GM18502 (cell line): ENCODE data around the gene AXIN1.
A peak's percentile ranks its signal among the peaks of the same experiment; 100 is the strongest.
"Not testable (repeated sequence)": the region's sequence is repeated elsewhere in the genome, so short reads cannot be mapped to it uniquely, and the experiment has no call there.

Source experiments
- ATAC-seq: cut with Tn5 transposase; IDR thresholded peaks from one replicate; pipeline ENCODE4 v1.9.1; 2021; ENCODE audit warnings: mild to moderate bottlenecking; ENCODE audit not compliant: unreplicated experiment, poor library complexity

The AXIN1 gene, protein sequence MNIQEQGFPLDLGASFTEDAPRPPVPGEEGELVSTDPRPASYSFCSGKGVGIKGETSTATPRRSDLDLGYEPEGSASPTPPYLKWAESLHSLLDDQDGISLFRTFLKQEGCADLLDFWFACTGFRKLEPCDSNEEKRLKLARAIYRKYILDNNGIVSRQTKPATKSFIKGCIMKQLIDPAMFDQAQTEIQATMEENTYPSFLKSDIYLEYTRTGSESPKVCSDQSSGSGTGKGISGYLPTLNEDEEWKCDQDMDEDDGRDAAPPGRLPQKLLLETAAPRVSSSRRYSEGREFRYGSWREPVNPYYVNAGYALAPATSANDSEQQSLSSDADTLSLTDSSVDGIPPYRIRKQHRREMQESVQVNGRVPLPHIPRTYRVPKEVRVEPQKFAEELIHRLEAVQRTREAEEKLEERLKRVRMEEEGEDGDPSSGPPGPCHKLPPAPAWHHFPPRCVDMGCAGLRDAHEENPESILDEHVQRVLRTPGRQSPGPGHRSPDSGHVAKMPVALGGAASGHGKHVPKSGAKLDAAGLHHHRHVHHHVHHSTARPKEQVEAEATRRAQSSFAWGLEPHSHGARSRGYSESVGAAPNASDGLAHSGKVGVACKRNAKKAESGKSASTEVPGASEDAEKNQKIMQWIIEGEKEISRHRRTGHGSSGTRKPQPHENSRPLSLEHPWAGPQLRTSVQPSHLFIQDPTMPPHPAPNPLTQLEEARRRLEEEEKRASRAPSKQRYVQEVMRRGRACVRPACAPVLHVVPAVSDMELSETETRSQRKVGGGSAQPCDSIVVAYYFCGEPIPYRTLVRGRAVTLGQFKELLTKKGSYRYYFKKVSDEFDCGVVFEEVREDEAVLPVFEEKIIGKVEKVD

DNA sequence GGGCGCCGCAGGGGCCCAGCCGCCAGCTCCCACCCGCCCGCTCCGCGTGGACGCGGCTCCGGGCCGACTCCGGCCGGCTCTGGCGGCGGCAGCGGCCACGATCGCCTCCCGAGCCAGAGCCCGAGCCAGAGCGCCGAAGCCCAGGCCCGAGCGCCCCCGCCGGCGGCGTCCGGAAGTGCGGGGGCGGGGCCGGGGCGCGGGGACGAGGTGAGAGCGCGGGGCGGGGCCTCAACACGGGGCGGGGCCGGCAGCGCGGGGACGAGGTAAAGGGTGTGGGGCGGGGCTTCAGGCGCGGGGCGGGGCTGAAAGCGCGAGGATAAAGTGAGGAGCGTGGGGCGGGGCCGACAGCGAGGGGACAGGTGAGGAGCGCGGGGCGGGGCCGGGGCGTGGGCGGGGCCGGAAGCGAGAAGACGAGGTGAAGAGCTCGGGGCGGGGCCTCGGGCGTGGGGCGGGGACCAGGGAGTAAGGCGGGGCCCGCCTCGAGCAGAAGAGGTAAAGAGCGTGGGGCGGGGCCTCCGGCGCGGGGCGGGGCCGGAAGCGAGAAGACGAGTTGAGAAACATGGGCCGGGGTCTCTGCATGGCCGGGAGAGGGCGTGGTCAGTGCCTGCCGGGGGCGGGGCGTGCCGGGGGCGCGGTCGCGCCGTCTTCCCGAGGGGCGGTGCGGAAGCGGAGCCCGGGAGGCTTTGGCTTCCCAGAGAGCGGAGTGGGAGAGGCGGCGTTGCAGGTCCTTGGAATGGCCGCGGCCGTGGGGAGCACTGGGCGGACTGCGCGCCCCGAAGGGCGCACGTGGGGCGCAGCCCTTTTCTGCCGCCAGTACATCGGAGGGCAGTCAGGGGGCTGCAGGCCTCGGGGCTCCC is at the start of gene AXIN1:
AXIN1 (minus strand) TSS at position 177 of the 857 bp plus-strand sequence. CDS start 5,698 bp downstream, outside the sequence.
- ATAC-seq: peak; percentile 64

DNA sequence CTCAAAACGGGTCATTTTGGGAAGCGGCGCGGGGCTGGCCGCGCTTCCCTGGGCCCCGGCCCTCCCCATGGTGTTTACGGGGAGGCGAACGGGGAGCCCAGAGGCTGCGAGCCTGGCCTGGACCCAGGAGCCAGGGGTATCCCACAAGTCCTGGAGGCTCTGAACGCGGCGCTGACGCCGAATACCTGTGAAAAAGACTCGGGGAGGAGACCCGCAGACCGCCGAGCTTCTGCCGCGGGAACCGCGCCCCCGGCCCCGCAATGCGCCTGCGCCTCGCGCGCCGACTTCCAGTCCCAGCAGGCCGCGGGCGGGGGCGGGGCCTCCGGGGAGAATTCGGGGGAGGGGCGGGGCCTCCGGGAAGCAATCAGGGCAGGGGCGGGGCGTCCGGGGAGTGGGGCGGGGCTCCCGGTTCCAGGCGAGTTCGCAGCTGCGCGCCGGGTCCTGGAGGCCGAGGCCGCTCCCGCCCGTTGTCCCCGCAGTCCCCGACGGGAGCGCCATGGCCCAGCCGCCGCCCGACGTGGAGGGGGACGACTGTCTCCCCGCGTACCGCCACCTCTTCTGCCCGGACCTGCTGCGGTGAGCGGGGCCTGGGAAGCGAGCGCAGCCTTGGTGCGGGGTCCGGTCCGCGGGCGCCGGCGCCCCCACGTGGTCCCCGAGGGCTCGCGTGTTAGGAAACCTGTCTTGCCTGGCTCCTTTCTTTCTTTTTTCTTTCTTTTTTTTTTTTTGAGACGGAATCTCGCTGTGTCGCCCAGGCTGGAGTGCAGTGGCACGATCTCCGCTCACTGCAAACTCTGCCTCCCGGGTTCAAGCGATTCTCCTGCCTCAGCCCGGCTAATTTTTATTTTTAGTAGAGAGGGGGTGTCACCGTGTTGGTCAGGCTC is 49.2 kb upstream of the AXIN1 start, which contains the start of gene DECR2:
DECR2 (plus strand) TSS at position 418 of the 881 bp plus-strand sequence; CDS start at position 497, 79 bp downstream.
- ATAC-seq: peak; percentile 63

DNA sequence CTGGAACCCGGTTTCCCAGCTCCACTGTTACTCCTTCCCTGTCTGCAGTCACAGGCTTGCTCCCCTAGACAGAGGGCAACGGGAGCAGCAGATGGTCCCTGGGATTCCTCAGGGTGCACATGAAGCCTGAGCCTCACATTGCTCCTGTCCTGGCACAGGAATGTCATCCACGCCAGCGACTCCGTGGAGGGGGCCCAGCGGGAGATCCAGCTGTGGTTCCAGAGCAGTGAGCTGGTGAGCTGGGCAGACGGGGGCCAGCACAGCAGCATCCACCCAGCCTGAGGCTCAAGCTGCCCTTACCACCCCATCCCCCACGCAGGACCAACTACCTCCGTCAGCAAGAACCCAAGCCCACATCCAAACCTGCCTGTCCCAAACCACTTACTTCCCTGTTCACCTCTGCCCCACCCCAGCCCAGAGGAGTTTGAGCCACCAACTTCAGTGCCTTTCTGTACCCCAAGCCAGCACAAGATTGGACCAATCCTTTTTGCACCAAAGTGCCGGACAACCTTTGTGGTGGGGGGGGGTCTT is 47.6 kb upstream of the AXIN1 start:
- no peak for ATAC-seq

DNA sequence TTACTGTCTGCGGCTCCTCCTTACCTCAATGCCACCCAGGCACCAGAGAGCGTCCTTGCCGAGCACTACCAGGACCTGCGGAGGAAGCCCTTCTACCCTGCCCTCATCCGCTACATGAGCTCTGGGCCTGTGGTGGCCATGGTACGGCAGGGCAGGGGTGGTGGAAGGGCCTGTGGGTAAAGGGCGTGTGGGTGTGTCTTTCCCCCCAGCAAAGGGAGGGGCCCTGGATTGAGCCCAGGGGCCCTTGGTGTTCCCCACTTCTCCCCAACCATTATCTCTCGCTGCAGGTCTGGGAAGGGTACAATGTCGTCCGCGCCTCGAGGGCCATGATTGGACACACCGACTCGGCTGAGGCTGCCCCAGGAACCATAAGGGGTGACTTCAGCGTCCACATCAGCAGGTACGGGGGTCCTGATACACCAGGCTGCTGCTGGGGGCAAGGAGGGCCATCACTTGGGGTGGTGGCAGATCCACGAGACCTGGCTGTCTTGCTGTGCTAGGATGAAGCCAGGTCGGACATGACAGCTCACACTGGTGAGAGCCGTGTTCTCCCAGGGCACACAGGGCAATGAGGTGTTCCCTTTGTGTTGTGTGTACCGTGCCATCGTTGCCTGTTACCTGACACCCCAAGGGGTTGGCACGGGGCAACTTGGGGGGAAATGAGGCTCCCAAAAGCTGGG is 47.0 kb upstream of the AXIN1 start:
- no peak for ATAC-seq

DNA sequence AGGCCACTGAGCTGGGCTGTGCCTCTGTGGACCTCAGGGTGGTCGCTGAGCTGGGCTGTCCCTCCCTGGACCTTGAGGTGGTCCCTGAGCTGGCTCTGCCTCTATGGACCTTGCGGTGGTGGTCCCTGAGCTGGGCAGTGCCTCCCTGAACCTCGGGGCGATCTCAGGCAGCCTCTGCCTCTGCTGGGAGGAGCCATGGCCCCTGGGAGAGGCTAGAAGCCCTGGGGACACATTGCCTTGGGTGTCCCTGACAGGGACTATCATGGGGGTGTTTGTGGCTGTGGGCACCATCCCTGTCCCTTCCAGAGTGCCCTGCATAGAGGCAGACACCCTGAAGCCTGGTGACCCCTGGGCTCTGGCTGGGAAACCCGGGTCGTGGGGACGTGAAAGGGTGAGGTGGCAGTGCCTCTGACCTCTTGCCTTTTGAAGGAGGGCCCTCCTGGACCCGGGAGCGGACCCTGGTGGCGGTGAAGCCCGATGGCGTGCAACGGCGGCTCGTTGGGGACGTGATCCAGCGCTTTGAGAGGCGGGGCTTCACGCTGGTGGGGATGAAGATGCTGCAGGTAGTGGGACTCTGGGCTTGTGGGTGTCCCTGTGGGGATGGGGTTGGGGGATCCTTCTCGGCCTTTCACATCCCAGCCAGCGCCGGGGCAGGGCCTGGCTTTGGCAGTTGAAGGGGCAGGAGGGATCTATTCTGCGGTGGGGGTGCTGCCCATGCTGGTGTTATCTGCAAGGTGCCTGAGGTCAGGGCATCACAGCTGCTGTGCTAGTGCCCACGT is 46.2 kb upstream of the AXIN1 start:
- ATAC-seq: no peak

DNA sequence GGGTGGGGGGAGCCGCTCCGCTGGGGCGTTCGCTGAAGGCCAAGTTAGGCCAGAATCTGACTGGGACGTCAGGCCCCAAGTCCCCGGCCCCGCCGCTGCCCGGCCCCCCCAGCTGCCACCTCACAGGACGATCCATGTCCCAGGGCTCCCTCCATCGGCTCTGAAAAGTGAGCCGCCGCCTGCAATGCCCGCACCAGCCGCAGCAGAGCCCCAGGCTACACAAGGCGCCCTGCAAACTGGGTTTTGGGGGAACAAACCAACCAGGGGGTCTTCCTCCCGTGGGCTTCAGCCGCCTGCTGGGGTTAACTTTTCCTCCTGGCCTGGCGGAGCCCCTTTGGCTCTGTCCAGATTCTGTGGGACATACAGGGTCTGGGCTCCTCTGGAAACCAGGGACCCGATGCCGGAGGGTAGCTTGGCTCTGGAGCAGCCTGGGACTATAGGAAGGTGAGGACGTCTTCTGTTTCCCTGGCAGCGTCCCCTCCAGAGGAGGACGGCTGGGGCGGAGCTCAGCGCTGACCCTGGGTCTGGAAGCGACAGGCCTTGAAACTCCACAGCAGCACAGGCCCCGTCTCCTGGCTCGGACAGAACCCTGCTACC is 45.3 kb upstream of the AXIN1 start:
- no peak for ATAC-seq

DNA sequence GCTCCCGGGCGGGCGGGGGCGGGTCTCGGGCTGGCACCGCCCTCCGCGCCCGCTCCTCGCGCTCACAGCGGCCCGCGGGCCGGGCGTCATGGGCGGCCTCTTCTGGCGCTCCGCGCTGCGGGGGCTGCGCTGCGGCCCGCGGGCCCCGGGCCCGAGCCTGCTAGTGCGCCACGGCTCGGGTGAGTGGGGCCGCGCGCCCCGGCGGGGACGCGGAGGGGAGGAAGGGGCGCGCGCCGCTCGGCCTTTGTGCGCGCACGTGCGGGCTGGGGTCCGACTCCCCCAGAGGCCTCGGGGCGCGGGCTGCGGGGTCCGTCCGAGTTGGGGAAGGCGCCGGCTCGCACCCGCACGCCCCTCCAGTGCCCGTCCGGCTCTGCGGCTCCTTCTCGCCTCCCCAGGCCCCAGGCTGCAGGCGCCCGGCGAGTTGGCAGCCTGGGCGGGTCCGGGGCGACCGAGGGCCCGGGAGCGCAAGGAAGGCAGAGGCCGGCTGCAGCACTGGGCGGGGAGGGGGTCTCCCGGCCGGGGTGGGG is 44.7 kb upstream of the AXIN1 start, which contains the start of gene NME4:
NME4 (plus strand) TSS at position 65 of the 527 bp plus-strand sequence; CDS start at position 89, 24 bp downstream.
- ATAC-seq: no peak

DNA sequence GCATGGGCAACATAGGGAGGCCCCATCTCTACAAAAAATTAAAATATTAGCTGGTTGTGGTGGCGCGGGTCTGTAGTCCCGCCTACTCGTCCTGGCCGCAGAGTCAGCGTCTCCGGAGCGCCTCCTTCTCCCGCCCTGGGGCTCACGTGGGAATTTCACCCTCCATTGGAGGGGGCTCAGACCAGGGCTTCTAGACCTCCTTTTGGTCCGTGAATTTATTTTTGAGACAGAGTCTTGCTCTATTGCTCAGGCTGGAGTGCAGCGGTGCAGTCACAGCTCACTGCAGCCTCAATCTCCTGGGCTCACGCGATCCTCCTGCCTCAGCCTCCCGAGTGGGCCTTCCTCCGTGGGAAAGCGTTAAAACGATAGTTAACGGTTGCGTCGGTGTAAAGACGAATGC is 44.1 kb upstream of the AXIN1 start:
- no peak for ATAC-seq

DNA sequence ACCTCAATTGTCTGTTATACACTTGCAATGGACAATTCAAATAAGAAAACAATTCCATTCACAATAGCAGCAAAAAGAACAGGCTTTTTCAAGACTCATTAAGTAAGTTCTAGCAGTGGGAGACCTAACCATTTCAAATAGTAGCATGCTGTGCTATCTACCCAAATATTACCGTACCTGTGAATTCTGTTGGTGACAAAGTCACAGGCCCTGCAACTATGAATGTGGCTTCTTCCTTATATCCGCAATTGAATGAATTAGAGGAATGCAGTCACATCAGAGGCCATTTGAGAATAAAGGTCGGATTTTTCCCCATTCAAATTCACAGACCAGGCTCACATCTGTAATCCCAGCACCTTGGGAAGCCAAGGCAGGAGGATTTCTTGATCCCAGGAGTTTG is 43.7 kb upstream of the AXIN1 start:
- no peak for ATAC-seq

DNA sequence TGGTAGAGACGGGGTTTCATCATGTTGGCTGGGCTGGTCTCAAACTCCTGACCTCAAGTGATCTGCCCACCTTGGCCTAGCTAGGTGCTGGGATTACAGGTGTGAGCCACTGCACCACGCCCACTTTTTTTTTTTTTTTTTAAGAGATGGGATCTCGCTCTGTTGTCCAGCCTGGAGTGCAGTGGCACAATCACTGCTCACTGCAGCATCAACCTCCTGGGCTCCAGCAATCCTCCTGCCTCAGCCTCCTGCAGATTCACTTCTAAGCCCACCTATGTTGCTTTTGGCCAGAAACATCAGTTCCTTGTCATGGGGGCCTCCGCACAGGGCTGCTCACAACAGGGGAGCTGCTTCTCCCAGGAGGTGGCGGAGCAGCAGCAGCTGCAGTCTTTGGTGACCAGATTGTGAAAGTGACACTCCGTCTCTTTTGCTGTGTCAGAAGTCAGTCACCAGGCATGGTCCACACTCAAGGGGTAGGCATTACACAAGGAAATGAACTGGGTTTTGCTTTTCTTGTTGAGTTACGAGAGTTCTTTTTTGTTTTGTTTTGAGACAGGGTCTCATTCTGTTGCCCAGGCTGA is 40.0 kb upstream of the AXIN1 start:
- no peak for ATAC-seq

DNA sequence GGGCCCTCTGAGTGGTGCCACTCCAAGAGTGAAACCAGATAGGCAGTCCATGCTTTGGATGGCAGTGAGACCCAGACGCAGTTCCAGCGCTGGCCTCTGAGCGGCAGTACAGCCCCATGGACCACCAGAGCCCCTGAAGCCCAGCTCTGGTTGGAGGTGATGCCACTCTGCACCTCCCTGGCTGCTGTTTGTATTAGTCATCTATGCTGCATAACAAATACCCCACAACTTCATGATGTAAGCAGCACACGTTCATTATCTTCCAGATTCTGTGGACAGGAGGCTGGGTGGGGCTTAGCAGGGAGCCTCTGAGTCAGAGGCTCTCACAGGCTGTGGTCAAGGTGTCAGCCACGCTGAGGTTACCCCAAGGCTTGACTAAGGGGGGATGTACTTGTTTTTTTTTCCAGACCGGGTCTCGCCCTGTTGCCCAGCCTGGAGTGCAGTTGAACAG is 39.4 kb upstream of the AXIN1 start:
- no peak for ATAC-seq

DNA sequence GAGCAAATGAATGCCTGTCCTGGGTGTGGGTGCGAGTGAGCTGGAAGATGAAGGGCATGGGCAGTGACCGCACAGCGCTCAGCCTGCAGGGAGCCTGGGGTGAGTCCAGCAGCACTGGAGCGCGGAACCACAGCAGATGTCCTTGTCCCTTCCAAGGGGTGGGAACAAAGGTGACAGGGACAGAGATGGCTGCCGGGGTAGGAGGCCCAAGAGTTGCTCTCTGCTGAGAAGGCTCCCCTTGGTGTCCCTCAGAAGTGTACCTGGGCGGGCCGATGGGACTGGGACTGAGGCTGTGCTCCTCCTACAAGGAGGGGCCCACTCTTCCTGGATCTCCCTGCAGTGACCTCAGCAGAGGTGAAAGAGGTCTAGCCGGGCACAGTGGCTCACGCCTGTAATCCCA is 36.8 kb upstream of the AXIN1 start:
- no peak for ATAC-seq

DNA sequence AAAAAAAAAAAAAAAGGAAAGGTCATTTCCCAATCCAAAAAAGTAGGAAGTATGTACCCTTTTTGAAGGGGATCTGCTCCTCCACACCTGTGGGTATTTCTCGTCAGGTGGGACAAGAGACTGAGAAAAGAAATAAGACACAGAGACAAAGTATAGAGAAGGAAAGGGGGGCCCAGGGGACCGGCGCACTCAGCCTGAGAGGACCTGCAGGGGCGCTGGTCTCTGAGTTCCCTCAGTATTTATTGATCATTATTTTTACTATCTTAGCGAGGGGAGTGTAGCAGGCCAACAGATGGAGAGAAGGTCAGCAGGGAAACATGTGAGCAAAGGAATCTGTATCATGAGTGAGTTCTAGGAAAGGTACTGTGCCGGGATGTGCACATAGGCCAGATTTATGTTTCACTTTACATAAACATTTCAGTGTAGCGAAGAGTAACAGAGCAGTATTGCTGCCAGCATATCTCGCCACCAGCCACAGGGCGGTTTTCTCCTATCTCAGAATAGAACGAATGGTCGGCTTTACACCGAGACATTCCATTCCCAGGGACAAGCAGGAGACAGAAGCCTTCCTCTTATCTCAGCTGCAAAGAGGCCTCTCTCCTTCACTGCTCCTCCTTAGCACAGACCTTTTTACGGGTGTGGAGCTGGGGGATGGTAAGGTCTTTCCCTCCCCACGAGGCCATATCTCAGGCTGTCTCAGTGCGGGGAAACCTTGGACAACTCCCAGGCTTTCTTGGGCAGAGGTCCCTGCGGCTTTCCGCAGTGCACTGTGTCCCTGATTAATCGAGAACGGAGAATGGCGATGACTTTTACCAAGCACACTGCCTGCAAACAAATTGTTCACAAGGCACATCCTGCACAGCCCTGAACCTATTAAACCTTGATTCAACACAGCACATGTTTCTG is 35.5 kb upstream of the AXIN1 start:
- not testable (repeated sequence) for ATAC-seq

DNA sequence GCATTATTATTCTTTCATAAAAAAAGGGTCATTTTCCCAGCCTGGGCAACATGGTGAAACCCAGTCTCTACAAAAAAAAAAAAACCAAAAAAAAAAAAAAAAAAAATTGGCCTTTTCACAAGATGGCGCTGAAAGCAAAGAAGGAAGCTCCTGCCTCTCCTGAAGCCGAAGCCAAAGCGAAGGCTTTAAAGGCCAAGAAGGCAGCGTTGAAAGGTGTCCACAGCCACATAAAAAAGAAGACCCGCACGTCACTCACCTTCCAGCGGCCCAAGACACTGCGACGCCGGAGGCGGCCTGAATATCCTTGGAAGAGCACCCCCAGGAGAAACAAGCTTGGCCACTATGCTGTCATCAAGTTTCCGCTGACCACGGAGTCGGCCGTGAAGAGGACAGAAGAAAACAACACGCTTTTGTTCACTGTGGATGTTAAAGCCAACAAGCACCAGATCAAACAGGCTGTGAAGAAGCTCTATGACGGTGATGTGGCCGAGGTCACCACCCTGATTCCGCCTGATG is 34.2 kb upstream of the AXIN1 start:
- no peak for ATAC-seq

DNA sequence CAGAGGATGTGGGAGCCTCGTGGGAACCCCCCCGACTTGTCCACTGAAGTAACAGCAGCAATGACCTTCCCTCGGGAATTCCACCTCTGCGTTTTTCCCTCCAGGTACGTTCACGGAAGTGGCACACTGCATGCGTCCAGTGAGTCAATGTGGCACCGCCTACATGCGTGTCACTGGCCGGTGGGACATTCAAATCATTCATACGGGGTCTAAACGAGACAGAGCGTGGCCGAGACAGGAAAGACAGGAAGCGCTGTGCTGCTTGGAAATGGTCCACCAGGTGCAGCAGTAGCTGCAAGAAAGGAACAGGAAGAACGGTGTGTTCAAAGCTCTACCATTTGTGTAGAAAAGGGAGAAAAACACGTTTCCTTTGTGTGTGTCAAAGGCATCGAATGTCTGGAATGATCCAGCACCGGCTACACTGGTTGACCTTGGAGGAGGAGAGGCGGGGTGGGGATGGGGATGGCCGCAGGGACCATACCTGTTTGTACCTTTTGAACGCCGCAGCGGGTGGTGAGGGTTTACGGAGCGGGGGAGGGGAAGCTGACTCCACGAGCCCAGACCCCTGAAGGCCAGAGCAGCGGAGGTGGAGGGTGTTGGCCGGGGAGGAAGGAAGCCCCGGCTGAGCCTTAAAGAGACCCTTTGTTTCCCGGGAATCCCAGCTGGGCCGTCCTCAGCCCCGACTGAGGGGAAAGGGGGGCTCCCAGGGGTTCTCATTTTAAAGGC is 31.0 kb upstream of the AXIN1 start:
- ATAC-seq: no peak
